WTC11 (cell line): ENCODE results near the gene PIGN. TPM values are rescaled to one million over a fixed set of nuclear protein-coding genes. Genes with fewer than 3 reads are reported as not detected.

Experiments used
- ATAC-seq: fragments of 200-7000 bp; cut with Tn5 transposase; 2 replicates; pipeline ENCODE4 v1.10.0; 2021; ENCODE audit warnings: mild to moderate bottlenecking, moderate library complexity
- CTCF ChIA-PET: fragments of 300-600 bp; sonication (Branson Sonifier 250); formaldehyde crosslinking; loops from one replicate; lab custom pipeline; 2021; ENCODE audit warnings: antibody characterized with exemption; lab: Charles Lee
- POLR2A ChIA-PET: fragments of 350-600 bp; sonication (Branson Sonifier 250); formaldehyde crosslinking; loops from one replicate; lab custom pipeline; 2021; ENCODE audit warnings: antibody characterized with exemption; lab: Charles Lee
- DNase-seq: peaks from one replicate; pipeline ENCODE4 v3.0.0; 2021; ENCODE audit warnings: low spot score
- H3K27ac Mint-ChIP-seq: 2 replicates; pipeline ENCODE4 v1.8.0; 2021; ENCODE audit warnings: mixed read lengths
- H3K27me3 Mint-ChIP-seq: 2 replicates; pipeline ENCODE4 v1.8.0; 2021; ENCODE audit warnings: low read depth, mild to moderate bottlenecking, moderate library complexity, mixed read lengths
- H3K36me3 Mint-ChIP-seq: 2 replicates; pipeline ENCODE4 v1.8.0; 2021; ENCODE audit warnings: mixed read lengths
- H3K4me1 Mint-ChIP-seq: 2 replicates; pipeline ENCODE4 v1.8.0; 2022; ENCODE audit warnings: mixed read lengths
- H3K4me3 Mint-ChIP-seq: 2 replicates; pipeline ENCODE4 v1.8.0; 2021; ENCODE audit warnings: mild to moderate bottlenecking, moderate library complexity, mixed read lengths
- H3K9me3 Mint-ChIP-seq: 2 replicates; pipeline ENCODE4 v1.8.0; 2021; ENCODE audit warnings: mixed read lengths
- E2F5 ChIP-seq: sonication (generic); formaldehyde crosslinking; IDR thresholded peaks from 2 replicates; pipeline ENCODE4 v1.8.1; 2022; ENCODE audit warnings: mild to moderate bottlenecking, moderate library complexity, missing genetic modification reagents
- ESRRA ChIP-seq: sonication (generic); formaldehyde crosslinking; IDR thresholded peaks from 2 replicates; pipeline ENCODE4 v1.8.1; 2022; ENCODE audit warnings: mild to moderate bottlenecking, missing genetic modification reagents, borderline replicate concordance
- FOXJ3 ChIP-seq: sonication (generic); formaldehyde crosslinking; IDR thresholded peaks from 2 replicates; pipeline ENCODE4 v1.9.0; 2021; ENCODE audit warnings: missing genetic modification reagents, mild to moderate bottlenecking, borderline replicate concordance
- GABPB1 ChIP-seq: sonication (generic); formaldehyde crosslinking; IDR thresholded peaks from 2 replicates; pipeline ENCODE4 v1.8.1; 2023; ENCODE audit warnings: mild to moderate bottlenecking, missing genetic modification reagents
- IRF2 ChIP-seq: sonication (generic); formaldehyde crosslinking; IDR thresholded peaks from 2 replicates; pipeline ENCODE4 v1.8.0; 2022; ENCODE audit warnings: low read depth, missing genetic modification reagents, borderline replicate concordance
- JUN ChIP-seq: sonication (generic); formaldehyde crosslinking; IDR thresholded peaks from 2 replicates; pipeline ENCODE4 v1.8.0; 2023; ENCODE audit warnings: mild to moderate bottlenecking, missing genetic modification reagents
- NFYB ChIP-seq: sonication (generic); formaldehyde crosslinking; conservative IDR thresholded peaks from 2 replicates; pipeline ENCODE4 v1.8.0; 2022; ENCODE audit warnings: low read depth, missing genetic modification reagents
- NR2C2 ChIP-seq: sonication (generic); formaldehyde crosslinking; IDR thresholded peaks from 2 replicates; pipeline ENCODE4 v1.8.0; 2022; ENCODE audit warnings: mild to moderate bottlenecking, missing genetic modification reagents
- NR3C1 ChIP-seq: sonication (generic); formaldehyde crosslinking; conservative IDR thresholded peaks from 2 replicates; pipeline ENCODE4 v1.8.1; 2023; ENCODE audit warnings: low read depth, mild to moderate bottlenecking, missing genetic modification reagents
- OVOL2 ChIP-seq: fragments of 250-450 bp; sonication (Bioruptor Pico); IDR thresholded peaks from 2 replicates; pipeline ENCODE4 v1.9.0; 2021; ENCODE audit warnings: mild to moderate bottlenecking, borderline replicate concordance
- PREB ChIP-seq: sonication (generic); formaldehyde crosslinking; IDR thresholded peaks from 2 replicates; pipeline ENCODE4 v1.8.1; 2022; ENCODE audit warnings: mild to moderate bottlenecking, missing genetic modification reagents, moderate library complexity, borderline replicate concordance
- SMAD3 ChIP-seq: sonication (generic); formaldehyde crosslinking; IDR thresholded peaks from 2 replicates; pipeline ENCODE4 v1.8.0; 2022; ENCODE audit warnings: missing genetic modification reagents, mild to moderate bottlenecking, borderline replicate concordance
- TCF7 ChIP-seq: sonication (generic); formaldehyde crosslinking; IDR thresholded peaks from 2 replicates; pipeline ENCODE4 v1.8.0; 2022; ENCODE audit warnings: mild to moderate bottlenecking, low read depth, missing genetic modification reagents, moderate library complexity
- TEAD4 ChIP-seq: sonication (generic); formaldehyde crosslinking; IDR thresholded peaks from 2 replicates; pipeline ENCODE4 v1.8.0; 2022; ENCODE audit warnings: mild to moderate bottlenecking, missing genetic modification reagents
- ZNF396 ChIP-seq: fragments of 250-450 bp; sonication (Bioruptor Pico); IDR thresholded peaks from 2 replicates; pipeline ENCODE4 v1.8.0; 2021; ENCODE audit warnings: mild to moderate bottlenecking, moderate library complexity, borderline replicate concordance
- ZNF423 ChIP-seq: fragments of 250-450 bp; sonication (Bioruptor Pico); IDR thresholded peaks from 2 replicates; pipeline ENCODE4 v2.1.2; 2022; ENCODE audit warnings: mild to moderate bottlenecking, moderate library complexity
- total RNA-seq: library from RNA; stranded (reverse); gene quantifications from 3 replicates; pipeline ENCODE4 v1.2.3, GENCODE V29; 2021
- TF ChIP-seq, protein P1 (sequence below): fragments of 200-600 bp; IDR thresholded peaks from 2 replicates; pipeline ENCODE4 v1.8.0; 2022; ENCODE audit warnings: antibody characterized with exemption
- TF ChIP-seq, protein P2 (sequence below): fragments of 250-450 bp; sonication (Bioruptor Pico); IDR thresholded peaks from 2 replicates; pipeline ENCODE4 v2.1.2; 2022; ENCODE audit warnings: mild to moderate bottlenecking, moderate library complexity
- TF ChIP-seq, protein P3 (sequence below): sonication (generic); formaldehyde crosslinking; IDR thresholded peaks from 2 replicates; pipeline ENCODE4 v1.8.1; 2023; ENCODE audit warnings: mild to moderate bottlenecking, missing genetic modification reagents
- TF ChIP-seq, protein P4 (sequence below): sonication (generic); formaldehyde crosslinking; IDR thresholded peaks from 2 replicates; pipeline ENCODE4 v1.8.1; 2023; ENCODE audit warnings: mild to moderate bottlenecking, moderate library complexity, missing genetic modification reagents
- TF ChIP-seq, protein P5 (sequence below): sonication (generic); formaldehyde crosslinking; IDR thresholded peaks from 2 replicates; pipeline ENCODE4 v1.8.1; 2022; ENCODE audit warnings: low read depth, missing genetic modification reagents, borderline replicate concordance
- TF ChIP-seq, protein P6 (sequence below): fragments of 250-450 bp; sonication (Bioruptor Pico); IDR thresholded peaks from 2 replicates; pipeline ENCODE4 v1.9.0; 2021; ENCODE audit warnings: mild to moderate bottlenecking

Gene PIGN
- total RNA-seq, 1 experiment from 2014 or later = 23.4 TPM

DNA sequence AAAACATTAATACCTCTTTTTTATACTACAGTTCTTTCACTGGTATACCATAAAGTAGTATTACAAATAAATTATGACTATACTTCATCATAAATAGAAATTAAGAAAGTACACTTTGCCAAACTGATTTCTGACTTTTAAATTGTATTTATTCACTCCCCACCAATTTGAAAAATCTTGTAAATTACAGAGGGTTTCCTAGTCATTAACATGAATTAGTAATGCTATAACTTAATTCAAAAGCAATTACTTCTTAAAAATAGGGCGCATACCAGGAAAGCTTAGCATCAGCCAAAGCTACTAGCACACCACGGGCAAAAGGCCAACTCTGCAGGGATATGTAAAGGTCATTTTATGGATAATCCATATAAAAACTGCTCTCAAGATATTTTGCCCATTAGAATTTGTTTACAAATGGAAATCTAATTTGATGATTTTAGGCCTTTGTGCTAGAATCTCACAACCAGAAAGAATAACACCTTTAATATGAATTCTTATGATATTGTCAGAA, 142.3 kb downstream of the PIGN start:
- Mint-ChIP-seq H3K4me3 (no peak overlapping the region), H3K27me3 (no peaks in the 10 kb centered on the region), H3K36me3 (peaks cover 10% of the 10 kb centered on the region), H3K27ac (no peak overlapping the region), H3K9me3 (peaks cover 12% of the 10 kb centered on the region), H3K4me1 (no peaks in the 10 kb centered on the region)
- POLR2A ChIA-PET = interaction anchor here (0.6 kb wide), 1 partner anchor 15 kb away, joined by 4 read pairs; no protein-coding TSS in a partner anchor
- no peak for TF ChIP-seq E2F5 (CRISPR knock-in tag)
- TF ChIP-seq TCF7 (CRISPR knock-in tag) = no peak
- no peak for TF ChIP-seq SMAD3
- no peak for TF ChIP-seq ZNF423 (CRISPR knock-in tag)
- no peak for TF ChIP-seq ESRRA
- TF ChIP-seq, protein P1, sequence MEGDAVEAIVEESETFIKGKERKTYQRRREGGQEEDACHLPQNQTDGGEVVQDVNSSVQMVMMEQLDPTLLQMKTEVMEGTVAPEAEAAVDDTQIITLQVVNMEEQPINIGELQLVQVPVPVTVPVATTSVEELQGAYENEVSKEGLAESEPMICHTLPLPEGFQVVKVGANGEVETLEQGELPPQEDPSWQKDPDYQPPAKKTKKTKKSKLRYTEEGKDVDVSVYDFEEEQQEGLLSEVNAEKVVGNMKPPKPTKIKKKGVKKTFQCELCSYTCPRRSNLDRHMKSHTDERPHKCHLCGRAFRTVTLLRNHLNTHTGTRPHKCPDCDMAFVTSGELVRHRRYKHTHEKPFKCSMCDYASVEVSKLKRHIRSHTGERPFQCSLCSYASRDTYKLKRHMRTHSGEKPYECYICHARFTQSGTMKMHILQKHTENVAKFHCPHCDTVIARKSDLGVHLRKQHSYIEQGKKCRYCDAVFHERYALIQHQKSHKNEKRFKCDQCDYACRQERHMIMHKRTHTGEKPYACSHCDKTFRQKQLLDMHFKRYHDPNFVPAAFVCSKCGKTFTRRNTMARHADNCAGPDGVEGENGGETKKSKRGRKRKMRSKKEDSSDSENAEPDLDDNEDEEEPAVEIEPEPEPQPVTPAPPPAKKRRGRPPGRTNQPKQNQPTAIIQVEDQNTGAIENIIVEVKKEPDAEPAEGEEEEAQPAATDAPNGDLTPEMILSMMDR = no peak
- no peak for TF ChIP-seq NFYB (CRISPR knock-in tag)
- no peak for TF ChIP-seq OVOL2 (CRISPR knock-in tag)
- TF ChIP-seq TEAD4 (CRISPR knock-in tag) = no peak
- TF ChIP-seq PREB (CRISPR knock-in tag) = no peak
- no peak for TF ChIP-seq NR3C1
- TF ChIP-seq GABPB1 (CRISPR knock-in tag) = no peak
- CTCF ChIA-PET = no interaction called here
- no peak for DNase-seq
- no peak for ATAC-seq

DNA sequence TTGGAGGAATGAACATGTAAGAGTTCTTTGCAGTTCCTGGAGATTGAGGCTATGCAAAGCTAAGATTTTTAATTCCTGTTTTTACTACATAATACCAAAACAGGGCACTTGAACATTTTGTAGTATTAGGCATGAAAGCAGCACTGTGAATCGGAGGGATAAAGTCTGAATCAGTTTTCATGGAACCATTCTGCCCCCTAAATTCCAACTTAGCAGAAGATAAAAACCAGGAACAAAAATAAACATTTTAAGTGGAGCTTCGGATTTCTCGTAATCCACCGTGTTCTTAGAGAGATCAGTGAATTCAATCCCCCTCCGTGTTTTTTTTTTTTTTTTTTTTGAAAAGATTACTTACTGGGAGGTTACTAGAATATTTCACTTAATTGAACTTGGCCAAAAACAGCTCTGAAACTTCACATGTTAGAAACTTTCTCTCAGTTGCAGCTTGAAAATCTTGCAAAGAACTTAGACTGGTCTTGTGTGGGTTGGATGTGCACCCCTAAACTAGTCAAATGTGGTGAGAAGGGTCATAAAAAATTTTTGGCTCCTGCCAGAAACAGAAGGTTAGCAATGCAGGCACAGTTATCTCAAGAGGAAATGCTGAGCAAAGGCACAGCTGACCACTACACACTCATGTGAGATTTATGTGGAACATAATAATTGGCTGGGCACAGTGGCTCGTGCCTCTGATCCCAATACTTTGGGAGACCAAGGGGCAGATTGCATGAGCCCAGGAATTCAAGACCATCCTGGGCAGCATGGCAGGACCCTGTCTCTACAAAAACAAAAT, 148.7 kb downstream of the PIGN start:
- ATAC-seq (no peak), DNase-seq (no peak)
- no peaks in the 10 kb centered on the region; the same call in 1 of the 2 replicates for H3K27me3 Mint-ChIP-seq
- CTCF ChIA-PET = no interaction called here
- no peak overlapping the region for H3K27ac Mint-ChIP-seq
- H3K9me3 Mint-ChIP-seq = peaks cover 6% of the 10 kb centered on the region; the same call in 1 of the 2 replicates
- H3K36me3 Mint-ChIP-seq = no peaks in the 10 kb centered on the region
- H3K4me1 Mint-ChIP-seq = no peaks in the 10 kb centered on the region
- POLR2A ChIA-PET = no interaction called here
- no peak overlapping the region for H3K4me3 Mint-ChIP-seq
- TF ChIP-seq, protein P2, sequence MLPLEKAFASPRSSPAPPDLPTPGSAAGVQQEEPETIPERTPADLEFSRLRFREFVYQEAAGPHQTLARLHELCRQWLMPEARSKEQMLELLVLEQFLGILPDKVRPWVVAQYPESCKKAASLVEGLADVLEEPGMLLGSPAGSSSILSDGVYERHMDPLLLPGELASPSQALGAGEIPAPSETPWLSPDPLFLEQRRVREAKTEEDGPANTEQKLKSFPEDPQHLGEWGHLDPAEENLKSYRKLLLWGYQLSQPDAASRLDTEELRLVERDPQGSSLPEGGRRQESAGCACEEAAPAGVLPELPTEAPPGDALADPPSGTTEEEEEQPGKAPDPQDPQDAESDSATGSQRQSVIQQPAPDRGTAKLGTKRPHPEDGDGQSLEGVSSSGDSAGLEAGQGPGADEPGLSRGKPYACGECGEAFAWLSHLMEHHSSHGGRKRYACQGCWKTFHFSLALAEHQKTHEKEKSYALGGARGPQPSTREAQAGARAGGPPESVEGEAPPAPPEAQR (CRISPR knock-in tag) = no peak
- TF ChIP-seq PREB (CRISPR knock-in tag) (no peak), IRF2 (CRISPR knock-in tag) (no peak), FOXJ3 (CRISPR knock-in tag) (no peak), JUN (CRISPR knock-in tag) (no peak), ZNF396 (no peak), NR2C2 (no peak)
- TF ChIP-seq, protein P3, sequence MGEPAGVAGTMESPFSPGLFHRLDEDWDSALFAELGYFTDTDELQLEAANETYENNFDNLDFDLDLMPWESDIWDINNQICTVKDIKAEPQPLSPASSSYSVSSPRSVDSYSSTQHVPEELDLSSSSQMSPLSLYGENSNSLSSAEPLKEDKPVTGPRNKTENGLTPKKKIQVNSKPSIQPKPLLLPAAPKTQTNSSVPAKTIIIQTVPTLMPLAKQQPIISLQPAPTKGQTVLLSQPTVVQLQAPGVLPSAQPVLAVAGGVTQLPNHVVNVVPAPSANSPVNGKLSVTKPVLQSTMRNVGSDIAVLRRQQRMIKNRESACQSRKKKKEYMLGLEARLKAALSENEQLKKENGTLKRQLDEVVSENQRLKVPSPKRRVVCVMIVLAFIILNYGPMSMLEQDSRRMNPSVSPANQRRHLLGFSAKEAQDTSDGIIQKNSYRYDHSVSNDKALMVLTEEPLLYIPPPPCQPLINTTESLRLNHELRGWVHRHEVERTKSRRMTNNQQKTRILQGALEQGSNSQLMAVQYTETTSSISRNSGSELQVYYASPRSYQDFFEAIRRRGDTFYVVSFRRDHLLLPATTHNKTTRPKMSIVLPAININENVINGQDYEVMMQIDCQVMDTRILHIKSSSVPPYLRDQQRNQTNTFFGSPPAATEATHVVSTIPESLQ (CRISPR knock-in tag) = no peak
- TF ChIP-seq, protein P4, sequence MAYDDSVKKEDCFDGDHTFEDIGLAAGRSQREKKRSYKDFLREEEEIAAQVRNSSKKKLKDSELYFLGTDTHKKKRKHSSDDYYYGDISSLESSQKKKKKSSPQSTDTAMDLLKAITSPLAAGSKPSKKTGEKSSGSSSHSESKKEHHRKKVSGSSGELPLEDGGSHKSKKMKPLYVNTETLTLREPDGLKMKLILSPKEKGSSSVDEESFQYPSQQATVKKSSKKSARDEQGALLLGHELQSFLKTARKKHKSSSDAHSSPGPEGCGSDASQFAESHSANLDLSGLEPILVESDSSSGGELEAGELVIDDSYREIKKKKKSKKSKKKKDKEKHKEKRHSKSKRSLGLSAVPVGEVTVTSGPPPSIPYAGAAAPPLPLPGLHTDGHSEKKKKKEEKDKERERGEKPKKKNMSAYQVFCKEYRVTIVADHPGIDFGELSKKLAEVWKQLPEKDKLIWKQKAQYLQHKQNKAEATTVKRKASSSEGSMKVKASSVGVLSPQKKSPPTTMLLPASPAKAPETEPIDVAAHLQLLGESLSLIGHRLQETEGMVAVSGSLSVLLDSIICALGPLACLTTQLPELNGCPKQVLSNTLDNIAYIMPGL (CRISPR knock-in tag) = no peak
- TF ChIP-seq, protein P5, sequence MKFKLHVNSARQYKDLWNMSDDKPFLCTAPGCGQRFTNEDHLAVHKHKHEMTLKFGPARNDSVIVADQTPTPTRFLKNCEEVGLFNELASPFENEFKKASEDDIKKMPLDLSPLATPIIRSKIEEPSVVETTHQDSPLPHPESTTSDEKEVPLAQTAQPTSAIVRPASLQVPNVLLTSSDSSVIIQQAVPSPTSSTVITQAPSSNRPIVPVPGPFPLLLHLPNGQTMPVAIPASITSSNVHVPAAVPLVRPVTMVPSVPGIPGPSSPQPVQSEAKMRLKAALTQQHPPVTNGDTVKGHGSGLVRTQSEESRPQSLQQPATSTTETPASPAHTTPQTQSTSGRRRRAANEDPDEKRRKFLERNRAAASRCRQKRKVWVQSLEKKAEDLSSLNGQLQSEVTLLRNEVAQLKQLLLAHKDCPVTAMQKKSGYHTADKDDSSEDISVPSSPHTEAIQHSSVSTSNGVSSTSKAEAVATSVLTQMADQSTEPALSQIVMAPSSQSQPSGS = no peak
- TF ChIP-seq, protein P6, sequence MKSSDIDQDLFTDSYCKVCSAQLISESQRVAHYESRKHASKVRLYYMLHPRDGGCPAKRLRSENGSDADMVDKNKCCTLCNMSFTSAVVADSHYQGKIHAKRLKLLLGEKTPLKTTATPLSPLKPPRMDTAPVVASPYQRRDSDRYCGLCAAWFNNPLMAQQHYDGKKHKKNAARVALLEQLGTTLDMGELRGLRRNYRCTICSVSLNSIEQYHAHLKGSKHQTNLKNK (CRISPR knock-in tag) = no peak
